ENCODE results near the gene TRMT61A.
A peak's percentile ranks its signal among the peaks of the same experiment; 100 is the strongest.

The TRMT61A gene

DNA sequence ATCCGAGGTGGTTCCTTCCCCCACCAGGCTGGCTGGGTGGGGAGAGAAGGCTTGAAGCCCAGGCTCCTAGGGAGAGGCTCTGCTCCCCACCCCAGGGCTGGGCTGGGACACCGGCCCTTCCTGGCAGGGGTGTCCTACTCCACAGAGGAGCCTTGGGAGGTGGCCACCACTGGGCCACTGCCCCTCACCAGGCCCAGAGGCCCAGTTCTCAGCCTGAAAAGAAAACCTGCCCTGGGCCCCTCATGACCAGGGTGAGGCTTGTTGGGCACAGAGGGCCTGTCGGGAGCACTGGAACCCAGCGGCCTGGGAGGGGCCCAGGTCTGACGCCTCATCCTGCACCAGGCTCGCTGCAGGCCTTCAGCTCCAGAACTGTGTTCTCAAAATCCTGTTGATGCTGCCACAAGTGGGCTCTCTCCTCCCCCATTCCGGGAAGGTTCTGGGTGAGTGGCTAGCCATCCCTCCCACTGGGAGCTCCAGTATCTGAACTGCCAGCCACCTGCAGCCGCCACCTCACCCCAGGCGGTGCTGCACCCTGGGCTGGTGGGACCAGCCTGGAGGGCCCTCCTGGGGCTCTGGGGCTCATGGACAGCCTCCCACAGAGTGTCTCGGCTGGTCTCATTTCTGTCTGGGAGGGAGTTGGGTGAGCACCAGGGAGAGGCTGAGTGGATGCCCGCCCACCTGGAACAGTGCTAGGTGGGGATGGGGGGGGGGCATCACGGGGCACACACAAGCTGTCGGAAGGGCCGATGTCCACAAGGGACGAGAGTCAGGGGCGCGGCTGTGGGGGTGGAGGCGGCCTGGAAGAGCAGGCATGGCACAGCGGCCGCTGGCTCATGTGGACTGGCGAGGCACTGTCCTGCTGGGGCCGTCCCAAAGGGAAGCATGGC, 21.7 kb downstream of the TRMT61A start:
- TF ChIP-seq, protein P1, sequence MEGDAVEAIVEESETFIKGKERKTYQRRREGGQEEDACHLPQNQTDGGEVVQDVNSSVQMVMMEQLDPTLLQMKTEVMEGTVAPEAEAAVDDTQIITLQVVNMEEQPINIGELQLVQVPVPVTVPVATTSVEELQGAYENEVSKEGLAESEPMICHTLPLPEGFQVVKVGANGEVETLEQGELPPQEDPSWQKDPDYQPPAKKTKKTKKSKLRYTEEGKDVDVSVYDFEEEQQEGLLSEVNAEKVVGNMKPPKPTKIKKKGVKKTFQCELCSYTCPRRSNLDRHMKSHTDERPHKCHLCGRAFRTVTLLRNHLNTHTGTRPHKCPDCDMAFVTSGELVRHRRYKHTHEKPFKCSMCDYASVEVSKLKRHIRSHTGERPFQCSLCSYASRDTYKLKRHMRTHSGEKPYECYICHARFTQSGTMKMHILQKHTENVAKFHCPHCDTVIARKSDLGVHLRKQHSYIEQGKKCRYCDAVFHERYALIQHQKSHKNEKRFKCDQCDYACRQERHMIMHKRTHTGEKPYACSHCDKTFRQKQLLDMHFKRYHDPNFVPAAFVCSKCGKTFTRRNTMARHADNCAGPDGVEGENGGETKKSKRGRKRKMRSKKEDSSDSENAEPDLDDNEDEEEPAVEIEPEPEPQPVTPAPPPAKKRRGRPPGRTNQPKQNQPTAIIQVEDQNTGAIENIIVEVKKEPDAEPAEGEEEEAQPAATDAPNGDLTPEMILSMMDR (IDR thresholded peaks at IDR 0.05): no peak
- DNase-seq (ENCODE audit: low spot score): no peak
- Histone ChIP-seq H3K4me3 (peak overlapping the region; percentile 57), H3K27ac (peak overlapping the region; percentile 90 to 96)

DNA sequence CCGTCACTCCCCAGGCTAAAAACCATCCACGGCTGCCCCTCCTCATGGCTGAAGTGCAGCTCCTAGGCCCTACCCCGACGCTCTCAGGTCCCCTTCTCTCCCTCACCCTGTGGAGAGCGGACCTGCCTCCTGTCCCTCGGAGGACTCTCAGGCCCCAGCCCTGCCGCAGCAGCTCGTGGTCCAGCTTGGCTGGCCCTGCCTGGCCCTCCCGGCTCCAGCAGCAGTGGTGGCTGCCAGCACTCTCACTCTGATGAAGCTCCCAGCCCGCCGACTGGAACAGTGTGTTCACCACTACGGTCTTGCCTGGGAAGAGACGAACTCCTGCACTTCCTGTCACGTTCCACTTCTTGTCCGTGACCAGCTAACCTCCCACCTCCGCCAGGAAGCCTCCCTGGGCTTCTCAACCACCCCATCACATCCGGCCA, 22.4 kb downstream of the TRMT61A start:
- TF ChIP-seq, protein P1 (IDR thresholded peaks at IDR 0.05): no peak
- peak overlapping the region; percentile 90 to 96 for H3K27ac ChIP-seq
- H3K4me3 ChIP-seq: peak overlapping the region; percentile 57
- peak; percentile 91 for DNase-seq (ENCODE audit: low spot score)

- TF ChIP-seq, protein P1 (IDR thresholded peaks at IDR 0.05): no peak
- Histone ChIP-seq H3K27ac (peak overlapping the region; percentile 90 to 96), H3K4me3 (peak overlapping the region; percentile 57)
- peak; percentile 89 for DNase-seq (ENCODE audit: low spot score)
These were observed 23.2 kb downstream of the TRMT61A start for GRCh38 chr14:103552011-103552845.

GRCh38 chr14:103552846-103553210, 23.8 kb downstream of the TRMT61A start:
- TF ChIP-seq, protein P1 (IDR thresholded peaks at IDR 0.05): no peak
- Histone ChIP-seq H3K4me3 (no peak overlapping the region), H3K27ac (peak overlapping the region; percentile 90 to 96)
- no peak for DNase-seq (ENCODE audit: low spot score)

- Histone ChIP-seq H3K27ac (peak overlapping the region in 1 of 2 donors; percentile 39), H3K4me3 (no peak overlapping the region)
- TF ChIP-seq, protein P1 (IDR thresholded peaks at IDR 0.05): no peak
- DNase-seq (ENCODE audit: low spot score): no peak
These were observed 26.8 kb downstream of the TRMT61A start for GRCh38 chr14:103555559-103556337.

DNA sequence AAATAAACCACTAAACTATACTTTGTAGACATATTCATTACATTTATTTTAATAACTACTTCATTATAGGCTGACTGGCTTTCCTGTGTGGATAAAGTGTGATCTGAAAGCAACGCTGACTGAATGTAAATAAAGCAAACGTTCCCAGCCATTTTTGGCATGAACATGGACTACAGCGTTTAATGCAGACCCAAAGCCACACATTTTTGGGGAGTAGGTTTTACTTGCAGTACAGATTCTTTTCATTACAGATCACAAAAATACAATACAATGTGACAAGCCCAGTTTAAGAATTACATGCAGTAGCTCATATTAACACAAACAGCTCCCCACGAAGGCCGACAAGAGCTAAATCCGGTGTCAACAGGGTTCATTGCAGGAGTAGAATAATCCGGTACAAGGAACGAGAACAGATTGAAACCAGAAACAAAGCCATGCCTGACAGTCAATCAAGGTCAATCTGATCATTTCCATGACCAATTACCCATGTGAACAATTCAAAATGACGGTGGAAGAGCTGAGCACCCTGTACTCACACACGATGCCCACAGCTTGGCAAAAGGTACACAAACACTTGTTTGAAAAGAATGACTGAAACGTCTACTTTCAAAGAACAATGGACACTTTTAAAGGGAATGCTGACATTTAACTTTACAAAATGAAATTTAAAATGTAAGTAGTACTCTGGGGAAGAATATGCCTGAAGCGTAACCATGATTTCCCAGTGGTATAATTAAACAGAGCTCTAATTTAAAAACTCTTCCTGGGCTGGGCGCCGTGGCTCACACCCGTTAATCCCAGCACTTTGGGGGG, 28.2 kb downstream of the TRMT61A start:
- DNase-seq (ENCODE audit: low spot score): no peak
- TF ChIP-seq, protein P1 (IDR thresholded peaks at IDR 0.05): no peak
- Histone ChIP-seq H3K27ac (peak overlapping the region in 1 of 2 donors; percentile 61), H3K4me3 (no peak overlapping the region)

Data from coronary artery (tissue), 2 donors.